HG03457 (cell line): ENCODE data around the gene SCN4A.
"Not testable (repeated sequence)": the region's sequence is repeated elsewhere in the genome, so short reads cannot be mapped to it uniquely, and the experiment has no call there.

Source experiments
- ATAC-seq: cut with Tn5 transposase; IDR thresholded peaks from one replicate; pipeline ENCODE4 v1.9.1; 2021; ENCODE audit warnings: moderate number of reproducible peaks; ENCODE audit not compliant: unreplicated experiment

SCN4A gene

GRCh38 chr17:63918305-63918704 is 54.4 kb downstream of the SCN4A start:
- no peak for ATAC-seq

GRCh38 chr17:63917646-63918045 is 55.1 kb downstream of the SCN4A start:
- no peak for ATAC-seq

GRCh38 chr17:63917206-63917605 is 55.5 kb downstream of the SCN4A start:
- ATAC-seq, result not testable (repeated sequence)

GRCh38 chr17:63916566-63917185 is 56.0 kb downstream of the SCN4A start:
- ATAC-seq, result no peak

GRCh38 chr17:63915753-63916152 is 57.0 kb downstream of the SCN4A start:
- not testable (repeated sequence) for ATAC-seq

- no peak for ATAC-seq
These were observed 58.2 kb downstream of the SCN4A start for GRCh38 chr17:63914471-63914870.

- ATAC-seq, result no peak
These were observed 61.0 kb downstream of the SCN4A start for GRCh38 chr17:63911657-63912100.

GRCh38 chr17:63911041-63911635 is 61.6 kb downstream of the SCN4A start, which contains the start of gene CSHL1:
Gene CSHL1 (minus strand): TSS chr17:63911258. CDS start chr17:63911196, 62 bp downstream.
- no peak for ATAC-seq

GRCh38 chr17:63910096-63910495 is 62.6 kb downstream of the SCN4A start:
- ATAC-seq, result no peak

GRCh38 chr17:63909586-63909985 is 63.1 kb downstream of the SCN4A start:
- not testable (repeated sequence) for ATAC-seq

GRCh38 chr17:63907161-63907778 is 65.4 kb downstream of the SCN4A start:
- not testable (repeated sequence) for ATAC-seq

- not testable (repeated sequence) for ATAC-seq
These were observed 67.9 kb downstream of the SCN4A start for GRCh38 chr17:63904796-63905195.

GRCh38 chr17:63903787-63904201 is 68.9 kb downstream of the SCN4A start:
- not testable (repeated sequence) for ATAC-seq

GRCh38 chr17:63901971-63902370 is 70.7 kb downstream of the SCN4A start:
- not testable (repeated sequence) for ATAC-seq

- not testable (repeated sequence) for ATAC-seq
These were observed 73.6 kb downstream of the SCN4A start for GRCh38 chr17:63898899-63899798.

- not testable (repeated sequence) for ATAC-seq
These were observed 76.0 kb downstream of the SCN4A start, which contains the start of gene CSH1 for GRCh38 chr17:63896524-63897354. Gene CSH1 (minus strand): TSS chr17:63896574. CDS start chr17:63896511, 63 bp downstream.

- ATAC-seq, result not testable (repeated sequence)
These were observed 77.9 kb downstream of the SCN4A start for GRCh38 chr17:63894821-63895220.

GRCh38 chr17:63894021-63894420 is 78.7 kb downstream of the SCN4A start:
- ATAC-seq, result not testable (repeated sequence)

- not testable (repeated sequence) for ATAC-seq
These were observed 80.2 kb downstream of the SCN4A start for GRCh38 chr17:63892316-63893037.
